Measurements from ENCODE around the gene DDX59.
"Not testable (repeated sequence)": the region's sequence is repeated elsewhere in the genome, so short reads cannot be mapped to it uniquely, and the experiment has no call there.

Gene DDX59

GRCh38 chr1:200670242-200671118 lies 773 bp upstream of the DDX59 start:
- no peak for DNase-seq

DNA sequence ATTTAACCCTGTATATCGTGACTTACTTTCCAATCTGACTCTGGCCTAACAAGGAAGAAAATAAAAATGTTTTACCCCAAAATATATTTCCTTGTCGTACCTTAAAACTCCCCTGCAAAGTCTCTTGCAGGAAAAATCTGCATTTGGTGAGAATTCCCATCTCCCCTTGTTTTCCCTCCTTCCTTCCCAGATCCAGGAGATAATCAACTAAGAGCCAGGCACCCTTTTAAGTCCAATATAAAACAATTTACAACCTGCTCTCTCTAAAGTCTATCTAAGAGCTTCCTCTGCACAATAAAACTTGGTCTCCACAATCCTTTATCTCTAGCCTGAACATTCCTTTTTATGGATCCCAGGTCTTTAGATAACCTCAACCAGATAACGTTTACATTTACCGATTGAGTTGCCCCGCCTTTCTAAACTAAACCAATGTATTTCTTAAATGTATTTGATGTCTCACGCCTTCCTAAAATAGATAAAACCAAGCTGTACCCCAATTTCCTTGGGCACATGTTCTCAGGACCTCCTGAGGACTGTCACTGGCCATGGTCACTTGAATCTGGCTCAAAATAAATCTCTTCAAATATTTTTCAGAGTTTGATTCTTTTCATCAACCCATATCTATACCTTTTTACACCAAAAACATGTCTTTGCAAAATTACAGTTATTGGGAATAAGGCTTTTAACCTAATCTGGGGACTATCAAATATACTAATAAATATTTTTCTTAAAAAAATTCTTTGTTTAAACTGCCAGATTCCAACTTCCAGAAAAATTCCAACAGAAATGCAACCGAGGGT lies 993 bp downstream of the DDX59 start:
- DNase-seq, result no peak

DNA sequence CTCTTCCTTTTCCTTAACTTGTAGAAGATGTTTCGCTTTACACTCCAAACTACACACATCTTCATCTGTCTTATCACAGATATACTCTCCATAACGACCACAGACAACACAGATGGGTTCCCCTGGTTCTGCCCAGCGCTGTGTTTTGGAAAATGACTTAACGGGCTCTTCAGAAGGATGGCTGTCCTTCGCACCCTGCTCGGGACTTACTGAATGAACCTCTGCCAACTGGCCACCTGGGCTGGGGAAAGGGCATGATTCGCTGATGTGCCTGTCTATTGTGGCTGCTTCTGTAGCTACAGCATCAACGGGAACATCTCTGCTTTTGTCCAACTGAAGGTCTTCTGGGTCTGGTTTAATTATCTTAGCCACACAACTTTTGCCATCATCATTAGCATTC lies 3.4 kb downstream of the DDX59 start:
- no peak for DNase-seq

DNA sequence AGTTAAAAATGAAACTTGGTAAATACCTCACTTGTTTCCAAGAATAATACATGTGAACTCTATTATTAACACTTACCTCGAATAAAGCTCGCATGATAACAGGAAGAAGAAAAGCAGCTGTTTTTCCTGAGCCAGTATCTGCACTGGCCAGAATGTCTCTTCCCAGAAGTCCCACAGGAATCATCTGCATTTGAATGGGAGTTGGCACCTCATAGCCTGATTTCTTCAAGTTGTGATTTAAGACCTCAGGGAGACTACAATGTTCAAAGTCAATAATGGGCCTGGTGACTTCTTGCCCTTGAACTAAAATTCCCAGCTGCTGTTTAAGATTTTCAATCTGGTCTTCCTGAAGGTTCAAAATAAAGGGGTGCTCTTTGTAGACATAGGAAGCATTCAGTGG lies 3.8 kb downstream of the DDX59 start:
- no peak for DNase-seq

GRCh38 chr1:200660719-200661118 lies 9.0 kb downstream of the DDX59 start:
- DNase-seq, result no peak

GRCh38 chr1:200659269-200659668 lies 10.4 kb downstream of the DDX59 start:
- DNase-seq, result no peak

GRCh38 chr1:200658037-200658818 lies 11.5 kb downstream of the DDX59 start:
- no peak for DNase-seq

GRCh38 chr1:200654660-200655059 lies 15.0 kb downstream of the DDX59 start:
- DNase-seq, result no peak

DNA sequence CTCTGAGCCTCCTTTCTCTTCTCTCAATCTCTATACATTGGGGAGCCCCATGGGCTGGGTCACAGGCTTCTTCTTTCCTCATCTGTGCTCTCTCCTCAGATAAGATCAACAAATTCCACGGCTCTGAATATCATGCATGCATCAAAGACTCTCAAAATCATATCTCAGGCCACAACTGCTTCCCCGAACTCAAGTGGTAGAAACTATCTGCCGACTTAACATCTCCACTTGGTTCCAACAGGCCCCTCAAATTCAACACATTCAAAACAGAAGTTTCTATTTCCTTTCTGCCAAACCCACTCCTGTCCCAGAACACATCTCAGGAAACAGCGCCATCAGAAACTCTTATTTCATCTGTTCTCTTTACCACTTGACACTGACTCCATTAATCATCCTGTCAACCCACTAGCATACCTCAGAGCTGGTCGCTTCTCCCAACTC lies 16.7 kb downstream of the DDX59 start:
- no peak for DNase-seq

DNA sequence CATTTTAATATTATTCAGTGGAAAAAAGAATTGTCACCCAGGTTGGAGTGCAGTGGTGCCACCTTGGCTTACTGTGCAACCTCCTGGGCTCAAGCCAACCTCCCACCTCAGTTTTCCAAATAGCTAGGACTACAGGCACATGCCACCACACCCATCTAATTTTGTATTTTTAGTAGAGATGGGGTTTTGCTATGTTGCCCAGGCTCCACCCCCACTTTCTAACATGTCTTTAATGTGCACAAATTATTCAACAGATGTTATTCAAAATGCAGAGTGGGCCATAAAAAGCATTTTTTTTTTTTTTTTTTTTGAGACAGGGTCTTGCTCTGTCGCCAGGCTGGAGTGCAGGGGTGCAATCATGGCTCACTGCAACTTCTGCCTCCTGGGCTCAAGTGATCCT lies 17.3 kb downstream of the DDX59 start:
- no peak for DNase-seq

- no peak for DNase-seq
These were observed 23.2 kb downstream of the DDX59 start for GRCh38 chr1:200646515-200646914.

GRCh38 chr1:200644021-200644420 lies 25.7 kb downstream of the DDX59 start:
- no peak for DNase-seq

GRCh38 chr1:200642481-200642880 lies 27.2 kb downstream of the DDX59 start:
- DNase-seq, result no peak

- DNase-seq, result no peak
These were observed 28.7 kb downstream of the DDX59 start for GRCh38 chr1:200640963-200641401.

DNA sequence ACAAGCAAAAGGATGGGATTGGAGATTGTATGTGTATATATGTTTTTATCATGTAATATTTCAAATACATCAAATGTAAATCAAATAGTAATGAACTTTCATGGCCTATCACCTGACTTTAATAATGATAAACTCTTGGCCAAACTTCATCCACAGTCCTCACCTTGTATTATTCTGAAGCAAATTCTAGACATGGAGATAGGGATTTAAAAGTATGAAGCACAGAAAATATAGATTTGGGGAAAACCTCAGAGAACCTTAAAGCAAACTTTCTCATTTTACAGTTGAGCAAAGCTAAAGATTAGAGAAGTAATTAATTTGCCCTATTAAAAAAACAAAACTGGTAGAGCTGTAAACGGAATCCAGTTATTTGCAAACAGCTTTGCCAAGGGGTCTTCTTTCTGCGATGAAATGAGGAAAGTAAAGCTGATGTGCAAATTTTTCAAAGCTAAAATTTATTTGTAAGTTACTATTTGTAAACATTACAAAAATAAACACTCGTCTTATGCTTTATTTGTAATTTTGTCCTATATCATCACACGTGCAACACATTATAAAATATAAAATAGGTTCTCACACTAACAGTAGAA lies 29.2 kb downstream of the DDX59 start:
- no peak for DNase-seq

GRCh38 chr1:200638073-200638472 lies 31.6 kb downstream of the DDX59 start:
- DNase-seq, result no peak

DNA sequence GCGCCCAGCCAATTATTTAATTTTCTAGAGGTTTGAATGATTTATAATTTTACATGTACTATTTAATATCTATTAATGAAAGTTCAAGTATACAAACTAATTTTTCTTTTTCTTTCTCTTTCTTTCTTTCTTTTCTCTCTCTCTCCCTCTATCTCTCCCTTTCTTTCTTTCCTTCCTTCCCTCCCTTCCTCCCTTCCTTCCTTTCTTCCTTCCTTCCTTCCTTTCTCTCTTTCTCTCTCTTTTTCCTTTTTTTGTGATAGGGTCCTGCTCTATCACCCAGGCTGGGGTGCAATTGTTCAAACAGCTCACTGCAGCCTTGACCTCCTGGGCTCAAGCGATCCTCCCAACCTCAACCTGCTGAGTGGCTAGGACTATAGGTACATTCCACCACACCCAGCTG lies 33.0 kb downstream of the DDX59 start:
- no peak for DNase-seq

DNA sequence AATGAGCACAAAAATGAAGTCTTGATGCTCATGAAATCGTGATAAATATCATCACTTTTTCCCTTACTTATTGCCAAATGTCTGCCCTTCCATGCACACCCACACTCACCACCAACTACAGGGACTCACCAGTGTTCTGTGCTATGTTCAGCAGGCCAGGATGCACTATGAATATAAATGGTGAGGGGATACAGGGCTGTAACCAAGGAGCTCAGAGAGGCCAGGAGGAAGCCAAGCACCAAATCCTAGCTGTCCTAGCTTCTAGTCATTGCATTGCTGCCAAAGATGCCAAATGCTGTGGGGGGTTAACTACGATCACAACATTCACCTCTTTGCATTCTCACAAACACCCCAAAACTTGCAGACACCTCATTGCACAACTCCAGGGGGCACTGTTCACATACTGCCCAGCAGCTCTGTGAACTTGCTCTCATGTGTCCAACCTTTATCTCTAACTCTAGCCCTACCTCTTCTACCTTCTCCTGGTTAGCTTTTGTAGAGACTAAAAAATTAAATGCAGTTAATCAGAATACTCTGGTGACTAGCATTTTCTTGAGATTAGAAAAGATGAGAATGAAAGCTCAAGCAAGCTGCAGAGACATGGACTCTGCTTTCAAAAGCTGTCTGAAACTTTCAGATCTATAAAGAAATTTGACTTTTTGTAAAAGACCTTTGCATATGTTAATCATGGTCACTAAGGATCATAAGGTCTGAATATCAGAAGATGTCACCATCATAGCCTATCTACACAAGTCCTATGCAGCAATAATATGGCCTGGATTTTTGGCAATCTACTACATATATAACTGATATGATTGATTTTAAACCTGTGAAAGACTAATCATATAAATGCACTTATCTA lies 35.2 kb downstream of the DDX59 start:
- DNase-seq, result no peak

DNA sequence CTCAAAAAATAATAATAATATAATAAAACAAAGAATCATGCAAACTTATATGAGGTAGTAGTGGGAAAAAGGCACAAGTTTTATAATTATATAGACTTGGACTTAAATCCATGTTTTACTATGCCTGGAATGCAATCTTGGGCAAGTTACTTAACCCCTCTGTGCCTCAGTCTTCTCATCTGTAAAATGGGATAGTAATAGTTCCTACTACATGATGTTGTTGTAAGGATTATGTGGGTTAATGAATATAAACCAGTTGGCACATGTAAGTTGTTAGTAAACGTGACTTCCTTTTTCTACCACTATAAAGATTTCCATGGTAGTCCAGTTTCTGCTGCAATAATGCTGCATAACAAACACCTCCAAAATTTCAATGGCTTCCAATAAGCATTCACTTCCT lies 38.3 kb downstream of the DDX59 start:
- DNase-seq, result no peak

DNA sequence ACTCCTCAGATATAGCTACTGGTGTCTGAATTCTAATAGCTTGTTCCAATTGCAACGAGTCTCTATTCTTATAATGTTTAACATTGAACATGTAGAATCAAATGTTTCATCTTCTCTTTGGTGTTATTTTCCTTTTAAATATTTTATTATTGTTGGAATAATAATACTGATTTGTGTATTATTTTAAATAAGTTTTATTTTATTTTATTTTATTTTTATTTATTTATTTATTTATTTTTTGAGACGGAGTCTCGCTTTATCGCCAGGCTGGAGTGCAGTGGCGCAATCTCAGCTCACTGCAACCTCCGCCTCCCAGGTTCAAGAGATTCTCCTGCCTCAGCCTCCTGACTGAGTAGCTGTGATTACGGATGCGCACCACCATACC lies 39.2 kb downstream of the DDX59 start:
- DNase-seq, result not testable (repeated sequence)

- DNase-seq, result no peak
These were observed 39.7 kb downstream of the DDX59 start for GRCh38 chr1:200629876-200630514.
